Upper lobe of right lung (tissue), 1 donor: ENCODE measurements around the gene WDR27. TPM values are rescaled to one million over a fixed set of nuclear protein-coding genes. Genes with fewer than 3 reads are reported as not detected.
A peak's percentile ranks its signal among the peaks of the same experiment; 100 is the strongest.

ENCODE experiments used
- ATAC-seq: fragments of 200-7000 bp; cut with Tn5 transposase; one replicate; pipeline ENCODE4 v1.9.1; 2020; ENCODE audit warnings: mild to moderate bottlenecking, moderate library complexity
- DNase-seq: peaks from one replicate; pipeline ENCODE4 v3.0.0-alpha.2; 2020
- H3K27ac ChIP-seq: fragments of 200-600 bp; one replicate; pipeline ENCODE4 v1.8.0; 2022
- H3K27me3 ChIP-seq: fragments of 200-600 bp; one replicate; pipeline ENCODE4 v1.8.0; 2022; ENCODE audit warnings: mild to moderate bottlenecking
- H3K36me3 ChIP-seq: fragments of 200-600 bp; one replicate; pipeline ENCODE4 v1.8.0; 2022
- H3K4me1 ChIP-seq: fragments of 200-600 bp; one replicate; pipeline ENCODE4 v1.8.0; 2022
- H3K4me3 ChIP-seq: fragments of 200-600 bp; one replicate; pipeline ENCODE4 v1.8.0; 2022; ENCODE audit warnings: mild to moderate bottlenecking
- H3K9me3 ChIP-seq: fragments of 200-600 bp; one replicate; pipeline ENCODE4 v1.8.0; 2022
- intact Hi-C: fragments of 100-400 bp; cut with DNase I; formaldehyde crosslinking; loops from one replicate; pipeline ENCODE4 v1.11.0; 2022
- total RNA-seq: library from RNA; stranded (reverse); fragmentation: NEBNext Ultra II Directional; extraction: Animal tissue kit (Norgen Biotek cat#: 25700); gene quantifications from one replicate; pipeline ENCODE4 v1.2.1, GENCODE V29; 2021
- TF ChIP-seq, protein P1 (sequence below): fragments of 200-600 bp; IDR thresholded peaks from one replicate; pipeline ENCODE4 v1.8.0; 2022; ENCODE audit warnings: antibody characterized with exemption
- donor health status: DM: no; HTN: yes; CAD: no; lungs with severe emphysema.

WDR27 gene
- total RNA-seq, 1 donor from 2014 or later = 39.0 TPM

DNA sequence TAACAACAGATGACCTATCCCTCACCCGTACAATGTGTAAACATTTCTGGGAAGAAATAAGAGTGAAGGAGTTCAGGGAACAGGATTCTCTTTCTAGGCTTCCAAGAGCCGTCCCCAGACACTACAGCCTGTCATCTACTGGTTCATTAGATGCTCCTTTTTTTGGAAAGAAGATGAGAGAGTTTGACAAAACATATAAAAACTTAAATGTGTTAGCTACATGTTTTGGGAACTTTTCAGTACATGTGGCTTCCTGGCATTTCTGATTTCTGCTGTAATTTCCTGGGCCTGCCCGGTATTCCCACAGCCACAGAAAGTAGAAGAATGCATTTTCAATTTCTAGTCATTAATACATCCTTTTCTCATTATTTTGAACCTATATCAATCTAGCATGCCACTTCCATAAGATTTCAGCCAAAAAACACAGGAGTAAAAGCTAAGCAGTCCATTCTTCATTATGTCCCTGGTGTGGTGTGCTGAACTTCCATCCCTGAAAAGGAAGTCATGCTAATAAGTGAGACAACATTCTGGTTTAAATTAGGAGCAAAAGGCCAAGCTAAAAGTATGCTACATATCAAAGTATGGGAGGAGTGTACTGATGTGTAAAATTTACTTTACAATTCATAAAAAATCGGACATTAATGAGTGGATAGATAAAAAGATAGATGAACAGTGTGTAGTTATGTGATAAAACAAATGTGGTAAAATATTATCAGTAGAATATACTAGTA, 198.2 kb downstream of the WDR27 start:
- H3K36me3 ChIP-seq = no peaks in the 10 kb centered on the region
- no peak overlapping the region for H3K4me3 ChIP-seq
- H3K4me1 ChIP-seq = no peaks in the 10 kb centered on the region
- no peaks in the 10 kb centered on the region for H3K27me3 ChIP-seq
- H3K9me3 ChIP-seq = no peaks in the 10 kb centered on the region
- DNase-seq (no peak), ATAC-seq (no peak)
- no peak overlapping the region for H3K27ac ChIP-seq
- intact Hi-C loops = no loop called here
- TF ChIP-seq, protein P1, sequence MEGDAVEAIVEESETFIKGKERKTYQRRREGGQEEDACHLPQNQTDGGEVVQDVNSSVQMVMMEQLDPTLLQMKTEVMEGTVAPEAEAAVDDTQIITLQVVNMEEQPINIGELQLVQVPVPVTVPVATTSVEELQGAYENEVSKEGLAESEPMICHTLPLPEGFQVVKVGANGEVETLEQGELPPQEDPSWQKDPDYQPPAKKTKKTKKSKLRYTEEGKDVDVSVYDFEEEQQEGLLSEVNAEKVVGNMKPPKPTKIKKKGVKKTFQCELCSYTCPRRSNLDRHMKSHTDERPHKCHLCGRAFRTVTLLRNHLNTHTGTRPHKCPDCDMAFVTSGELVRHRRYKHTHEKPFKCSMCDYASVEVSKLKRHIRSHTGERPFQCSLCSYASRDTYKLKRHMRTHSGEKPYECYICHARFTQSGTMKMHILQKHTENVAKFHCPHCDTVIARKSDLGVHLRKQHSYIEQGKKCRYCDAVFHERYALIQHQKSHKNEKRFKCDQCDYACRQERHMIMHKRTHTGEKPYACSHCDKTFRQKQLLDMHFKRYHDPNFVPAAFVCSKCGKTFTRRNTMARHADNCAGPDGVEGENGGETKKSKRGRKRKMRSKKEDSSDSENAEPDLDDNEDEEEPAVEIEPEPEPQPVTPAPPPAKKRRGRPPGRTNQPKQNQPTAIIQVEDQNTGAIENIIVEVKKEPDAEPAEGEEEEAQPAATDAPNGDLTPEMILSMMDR = no peak

DNA sequence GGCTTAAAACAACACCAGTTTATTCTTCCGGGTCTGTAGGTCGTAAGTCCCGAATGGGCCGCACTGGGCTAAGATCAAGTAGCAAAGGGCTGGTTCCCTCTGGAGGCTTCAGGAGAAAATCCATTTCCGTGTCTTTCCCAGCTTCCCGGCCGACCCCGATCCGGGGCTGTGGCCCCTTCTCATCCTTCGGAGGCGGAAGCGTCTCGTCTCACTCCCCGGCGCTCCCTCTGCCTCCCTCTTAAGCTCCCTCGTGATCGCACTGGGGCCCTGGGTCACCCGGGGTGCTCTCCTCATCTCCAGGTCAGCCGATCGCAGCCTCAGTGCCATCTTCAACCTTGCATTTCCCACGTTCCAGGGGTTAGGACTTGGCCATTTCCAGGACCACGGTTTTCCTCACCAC, 199.4 kb downstream of the WDR27 start:
- no peaks in the 10 kb centered on the region for H3K9me3 ChIP-seq
- TF ChIP-seq, protein P1 = no peak
- DNase-seq (no peak), ATAC-seq (no peak)
- no peaks in the 10 kb centered on the region for H3K36me3 ChIP-seq
- no peaks in the 10 kb centered on the region for H3K27me3 ChIP-seq
- no peak overlapping the region for H3K27ac ChIP-seq
- H3K4me3 ChIP-seq = no peak overlapping the region
- intact Hi-C loops = no loop called here
- no peaks in the 10 kb centered on the region for H3K4me1 ChIP-seq

DNA sequence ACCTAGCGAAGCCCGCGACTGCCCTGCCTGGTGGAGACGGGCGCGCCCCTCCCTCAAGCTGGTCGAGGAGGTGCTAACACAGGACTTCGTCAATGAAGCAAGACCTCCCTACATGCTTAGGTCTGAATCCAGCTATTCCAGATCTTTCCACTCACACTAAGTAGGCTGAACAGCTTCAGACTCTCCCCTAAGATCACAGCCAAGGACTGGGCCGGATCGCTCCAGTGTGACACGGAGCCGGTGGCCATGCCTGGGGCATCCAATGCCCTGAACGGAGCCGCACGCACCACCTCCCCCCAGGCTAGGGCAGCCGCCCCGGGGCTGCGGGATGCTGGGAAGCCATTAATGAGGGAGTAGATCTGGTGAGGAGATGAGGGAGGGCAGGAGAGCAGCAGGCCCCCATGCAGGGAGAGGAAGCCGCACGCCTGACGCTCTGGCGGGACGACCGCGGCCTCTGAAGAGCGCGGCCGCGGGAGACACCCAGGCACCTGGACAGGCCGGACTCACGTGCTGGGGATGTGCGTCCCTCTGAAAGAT, 200.0 kb downstream of the WDR27 start:
- no peaks in the 10 kb centered on the region for H3K36me3 ChIP-seq
- no peaks in the 10 kb centered on the region for H3K4me1 ChIP-seq
- intact Hi-C loops = no loop called here
- no peak overlapping the region for H3K27ac ChIP-seq
- H3K9me3 ChIP-seq = no peaks in the 10 kb centered on the region
- no peak overlapping the region for H3K4me3 ChIP-seq
- DNase-seq (no peak), ATAC-seq (peak; percentile 39)
- TF ChIP-seq, protein P1 = no peak
- no peaks in the 10 kb centered on the region for H3K27me3 ChIP-seq

DNA sequence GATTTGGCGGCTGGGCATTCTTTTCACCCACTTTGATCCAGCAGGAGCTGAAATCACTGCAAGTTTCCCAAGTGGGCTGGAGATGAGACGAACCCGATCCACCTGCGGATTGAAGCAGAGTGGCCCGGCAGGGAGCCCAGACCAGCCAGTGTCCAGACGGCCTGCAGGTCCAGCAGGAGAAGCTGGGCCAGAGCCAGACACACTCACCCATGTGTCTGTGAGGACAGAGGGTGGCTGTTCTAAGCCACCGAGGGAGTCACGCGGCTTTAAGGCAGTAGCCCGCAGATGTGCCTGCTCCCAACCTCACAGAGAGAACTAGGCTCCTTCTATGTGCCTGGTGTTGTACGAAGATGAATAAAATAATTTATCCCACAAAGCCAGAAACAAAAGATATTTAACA, 200.7 kb downstream of the WDR27 start:
- no peak for ATAC-seq
- H3K27me3 ChIP-seq = no peaks in the 10 kb centered on the region
- no peak for DNase-seq
- no peak overlapping the region for H3K4me3 ChIP-seq
- TF ChIP-seq, protein P1 = no peak
- intact Hi-C loops = no loop called here
- H3K4me1 ChIP-seq = no peaks in the 10 kb centered on the region
- no peaks in the 10 kb centered on the region for H3K9me3 ChIP-seq
- H3K27ac ChIP-seq = no peak overlapping the region
- H3K36me3 ChIP-seq = no peaks in the 10 kb centered on the region

DNA sequence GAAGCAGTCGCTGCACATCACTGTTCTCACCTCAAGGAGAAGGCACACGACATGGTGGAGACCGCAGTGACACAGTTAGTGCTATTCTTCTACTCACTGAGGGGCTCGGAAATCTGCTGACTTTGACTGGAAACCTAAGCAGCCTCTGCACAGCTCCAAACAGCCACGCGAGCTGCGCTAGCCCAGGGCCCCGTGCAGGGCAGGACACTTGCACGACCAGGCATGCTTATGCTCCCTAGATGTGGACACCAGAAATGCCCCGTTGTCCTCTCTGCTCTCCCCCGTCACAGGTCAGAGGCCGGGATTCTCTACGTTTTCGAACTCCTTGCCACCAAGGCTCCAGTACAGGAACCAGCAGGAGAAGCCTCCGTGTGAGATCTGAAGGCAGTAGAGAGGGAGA, 201.1 kb downstream of the WDR27 start:
- no peak for DNase-seq
- no peak overlapping the region for H3K27ac ChIP-seq
- TF ChIP-seq, protein P1 = no peak
- H3K36me3 ChIP-seq = no peaks in the 10 kb centered on the region
- no peaks in the 10 kb centered on the region for H3K4me1 ChIP-seq
- peak; percentile 13 for ATAC-seq
- H3K27me3 ChIP-seq = no peaks in the 10 kb centered on the region
- intact Hi-C loops = no loop called here
- H3K9me3 ChIP-seq = no peaks in the 10 kb centered on the region
- H3K4me3 ChIP-seq = no peak overlapping the region
